Mesendoderm (in vitro differentiated cells): ENCODE data around the gene ABCA6.

Source experiments
- DNase-seq: peaks from one replicate; pipeline ENCODE4 v3.0.0; 2013
- H2AK5ac ChIP-seq: 2 replicates; pipeline ENCODE4 v1.6.1; 2013; ENCODE audit warnings: low read length, inconsistent platforms
- H2BK120ac ChIP-seq: 2 replicates; pipeline ENCODE4 v1.6.1; 2013; ENCODE audit warnings: low read depth, mild to moderate bottlenecking, low read length, moderate library complexity, mixed read lengths
- H2BK15ac ChIP-seq: replicated peaks from 2 replicates; pipeline ENCODE4 v1.6.1; 2013; ENCODE audit warnings: low read depth, mild to moderate bottlenecking, moderate library complexity
- H2BK5ac ChIP-seq: 2 replicates; pipeline ENCODE4 v1.6.1; 2013; ENCODE audit warnings: low read length, inconsistent platforms
- H3K18ac ChIP-seq: 2 replicates; pipeline ENCODE4 v1.6.1; 2013; ENCODE audit warnings: mild to moderate bottlenecking, low read length, mixed read lengths
- H3K23ac ChIP-seq: one replicate; pipeline ENCODE4 v1.6.1; 2013; ENCODE audit warnings: low read length
- H3K27ac ChIP-seq: 2 replicates; pipeline ENCODE4 v1.5.1; 2013; ENCODE audit warnings: low read depth, mild to moderate bottlenecking, inconsistent platforms, low read length, moderate library complexity
- H3K27me3 ChIP-seq: 2 replicates; pipeline ENCODE4 v1.6.1; 2013; ENCODE audit warnings: low read length, control low read depth, mild to moderate bottlenecking, inconsistent platforms; ENCODE audit not compliant: insufficient read depth, poor library complexity
- H3K36me3 ChIP-seq: 2 replicates; pipeline ENCODE4 v1.6.1; 2013; ENCODE audit warnings: low read length, inconsistent platforms; ENCODE audit not compliant: control insufficient read depth, insufficient read depth
- H3K4ac ChIP-seq: one replicate; pipeline ENCODE4 v1.6.1; 2013; ENCODE audit warnings: low read depth, mild to moderate bottlenecking, low read length, moderate library complexity
- H3K4me1 ChIP-seq: 2 replicates; pipeline ENCODE4 v1.6.1; 2013; ENCODE audit warnings: low read depth, low read length, inconsistent platforms; ENCODE audit not compliant: control insufficient read depth
- H3K4me2 ChIP-seq: 2 replicates; pipeline ENCODE4 v1.6.1; 2013; ENCODE audit warnings: low read length
- H3K4me3 ChIP-seq: 2 replicates; pipeline ENCODE4 v1.5.1; 2013; ENCODE audit warnings: mild to moderate bottlenecking, low read length
- H3K56ac ChIP-seq: one replicate; pipeline ENCODE4 v1.6.1; 2013; ENCODE audit warnings: low read length
- H3K79me1 ChIP-seq: 2 replicates; pipeline ENCODE4 v1.6.1; 2013; ENCODE audit warnings: low read length, inconsistent platforms
- H3K79me2 ChIP-seq: 2 replicates; pipeline ENCODE4 v1.6.1; 2013; ENCODE audit warnings: mild to moderate bottlenecking, low read length; ENCODE audit not compliant: control insufficient read depth, insufficient read depth
- H3K9ac ChIP-seq: 2 replicates; pipeline ENCODE4 v1.6.1; 2013; ENCODE audit warnings: low read length, inconsistent platforms
- H4K5ac ChIP-seq: one replicate; pipeline ENCODE4 v1.6.1; 2013; ENCODE audit warnings: low read length
- H4K8ac ChIP-seq: one replicate; pipeline ENCODE4 v1.6.1; 2013; ENCODE audit warnings: low read depth, mild to moderate bottlenecking, control low read depth, low read length, moderate library complexity
- WGBS: extraction: QIAGEN DNeasy Blood & Tissue Kit; methylation state at CpG from one replicate; pipeline ENCODE4 v1.1.7; 2013; ENCODE audit warnings: low lambda C conversion rate, missing lambda C conversion rate; ENCODE audit not compliant: insufficient coverage; ENCODE audit errors: extremely low coverage; 5-methylcytosine and 5-hydroxymethylcytosine counted together

Gene ABCA6

DNA sequence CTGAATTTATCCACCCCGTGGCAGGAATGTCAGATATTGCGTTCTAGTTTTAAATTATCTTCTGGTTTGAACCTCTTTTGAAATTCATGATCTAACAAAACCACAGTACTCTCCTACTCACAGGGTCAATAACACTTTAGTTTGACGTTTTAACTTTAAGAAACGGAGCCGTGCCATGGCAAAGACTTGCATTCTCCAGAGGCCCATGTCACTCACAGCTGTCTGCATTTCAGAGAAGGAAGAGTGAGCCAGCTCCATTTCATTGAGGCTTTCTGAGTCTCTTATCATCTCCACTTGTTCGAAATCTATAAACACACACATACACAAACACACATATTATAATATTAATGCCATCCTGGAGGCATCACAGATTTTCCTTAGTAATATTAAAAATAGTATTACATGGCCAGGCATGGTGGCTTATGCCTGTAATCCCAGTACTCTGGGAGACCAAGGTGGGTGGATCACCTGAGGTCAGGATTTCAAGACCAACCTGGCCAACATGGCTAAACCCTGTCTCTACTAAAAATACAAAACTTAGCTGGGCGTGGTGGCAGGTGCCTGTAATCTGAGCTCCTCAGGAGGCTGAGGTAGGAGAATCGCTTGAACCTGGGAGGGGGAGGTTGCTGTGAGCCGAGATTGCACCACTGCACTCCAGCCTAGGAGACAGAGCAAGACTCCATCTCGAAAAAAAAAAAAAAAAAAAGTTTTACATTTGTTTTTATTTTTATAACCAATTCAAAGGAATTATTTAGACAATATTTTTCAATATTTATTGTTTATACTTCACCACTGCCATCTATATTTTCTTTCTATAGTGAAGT, 35.6 kb downstream of the ABCA6 start:
- Histone ChIP-seq H3K27me3 (no peaks in the 10 kb centered on the region), H4K5ac (no peak overlapping the region), H2BK5ac (no peak overlapping the region), H3K4me1 (no peaks in the 10 kb centered on the region), H2BK120ac (no peak overlapping the region), H3K23ac (no peak overlapping the region), H3K56ac (no peak overlapping the region), H3K79me1 (no peaks in the 10 kb centered on the region), H3K4ac (no peak overlapping the region), H3K36me3 (no peaks in the 10 kb centered on the region), H3K4me2 (no peak overlapping the region), H4K8ac (no peak overlapping the region), H2AK5ac (no peak overlapping the region), H3K4me3 (no peak overlapping the region), H3K9ac (no peak overlapping the region), H3K27ac (no peak overlapping the region), H3K79me2 (no peaks in the 10 kb centered on the region), H3K18ac (no peak overlapping the region), H2BK15ac (no peak overlapping the region)
- DNase-seq: no peak
- no CpG with 5 or more reads among the region's 10 CpGs for WGBS

DNA sequence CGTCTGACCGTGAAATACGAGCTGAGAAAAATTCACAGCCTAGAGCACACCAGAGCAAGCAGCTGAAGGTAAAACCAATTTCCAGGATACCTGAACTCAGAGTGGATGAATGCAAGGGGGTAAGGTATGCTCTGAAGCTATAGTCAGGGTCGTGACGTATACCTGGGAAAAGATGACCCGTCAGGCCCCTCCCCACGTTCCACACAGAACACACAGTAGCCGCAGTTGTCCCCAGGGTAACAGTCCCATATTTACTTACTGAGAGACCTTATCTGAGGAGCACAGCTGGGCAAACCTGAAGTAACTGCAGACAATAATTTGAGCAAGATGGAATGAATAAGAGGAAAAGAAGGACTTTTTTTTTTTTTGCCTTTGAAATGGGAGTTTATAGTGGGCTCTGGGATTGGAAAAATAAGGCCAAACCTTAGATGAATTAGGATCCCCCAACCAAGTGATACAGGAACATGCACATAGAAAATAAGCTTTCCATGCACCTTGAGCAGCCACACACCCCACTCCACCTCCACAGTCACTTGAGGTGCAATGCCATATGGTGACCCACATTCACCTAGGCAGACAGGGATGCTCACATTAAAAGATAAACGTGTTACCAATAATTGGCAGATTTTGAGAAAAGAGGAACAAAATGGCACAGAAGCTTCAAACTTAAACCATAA, 38.0 kb downstream of the ABCA6 start:
- H3K79me2 ChIP-seq: no peaks in the 10 kb centered on the region
- H2BK120ac ChIP-seq: no peak overlapping the region
- no peak overlapping the region for H3K18ac ChIP-seq
- no peak for DNase-seq
- H3K9ac ChIP-seq: no peak overlapping the region
- H2BK15ac ChIP-seq: no peak overlapping the region
- no peak overlapping the region for H2BK5ac ChIP-seq
- H3K27ac ChIP-seq: no peak overlapping the region
- no peak overlapping the region for H4K8ac ChIP-seq
- no peak overlapping the region for H3K4me2 ChIP-seq
- no peaks in the 10 kb centered on the region for H3K4me1 ChIP-seq
- H2AK5ac ChIP-seq: no peak overlapping the region
- H3K79me1 ChIP-seq: no peaks in the 10 kb centered on the region
- H3K4ac ChIP-seq: no peak overlapping the region
- H3K56ac ChIP-seq: no peak overlapping the region
- H3K23ac ChIP-seq: no peak overlapping the region
- H4K5ac ChIP-seq: no peak overlapping the region
- no peaks in the 10 kb centered on the region for H3K36me3 ChIP-seq
- H3K27me3 ChIP-seq: no peaks in the 10 kb centered on the region
- H3K4me3 ChIP-seq: no peak overlapping the region
- WGBS: no CpG with 5 or more reads among the region's 9 CpGs

DNA sequence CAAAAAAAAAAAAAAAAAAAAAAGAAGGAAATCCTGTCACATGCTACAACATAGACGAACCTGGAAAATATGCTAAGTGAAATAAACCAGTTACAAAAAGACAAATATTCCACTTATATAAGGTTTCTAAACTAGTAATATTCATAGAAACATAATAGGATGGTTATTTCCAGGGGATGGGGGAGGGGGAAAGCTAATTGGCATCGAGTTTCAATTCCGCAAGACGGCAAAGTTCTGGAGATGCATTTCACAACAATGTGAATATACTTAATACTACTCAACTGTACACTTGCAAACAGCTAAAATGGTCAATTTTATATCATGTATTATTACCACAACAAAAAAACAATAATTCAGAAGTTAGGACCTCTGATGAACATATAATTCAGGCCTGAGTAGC, 43.1 kb downstream of the ABCA6 start:
- Histone ChIP-seq H2BK120ac (no peak overlapping the region), H3K4me1 (no peaks in the 10 kb centered on the region), H3K4ac (no peak overlapping the region), H2BK15ac (no peak overlapping the region), H3K79me1 (no peaks in the 10 kb centered on the region), H3K4me2 (no peak overlapping the region), H3K56ac (no peak overlapping the region), H3K9ac (no peak overlapping the region), H4K8ac (no peak overlapping the region), H3K27ac (no peak overlapping the region), H2AK5ac (no peak overlapping the region), H3K36me3 (no peaks in the 10 kb centered on the region), H2BK5ac (no peak overlapping the region), H3K27me3 (no peaks in the 10 kb centered on the region), H3K79me2 (no peaks in the 10 kb centered on the region), H3K4me3 (no peak overlapping the region), H3K18ac (no peak overlapping the region), H3K23ac (no peak overlapping the region), H4K5ac (no peak overlapping the region)
- WGBS: no CpG with 5 or more reads among the region's 4 CpGs
- no peak for DNase-seq

DNA sequence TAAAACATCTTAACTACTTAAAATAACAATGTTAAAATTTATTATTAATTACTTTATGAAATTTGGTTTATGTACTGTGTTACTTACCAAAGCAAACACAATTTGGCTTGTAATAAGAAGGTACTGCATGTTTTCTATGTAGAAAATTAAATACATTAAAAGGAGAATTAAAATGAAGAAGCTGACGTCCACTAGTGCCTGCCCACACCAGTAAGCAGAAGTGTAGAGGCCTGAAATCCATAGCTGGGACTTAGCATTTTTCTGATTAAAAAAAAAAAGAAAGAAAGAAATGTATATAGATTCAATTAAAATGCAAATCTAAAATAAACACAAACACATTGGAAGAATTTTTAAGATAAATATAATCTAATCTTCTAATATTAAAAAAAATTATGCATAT, 45.2 kb downstream of the ABCA6 start:
- Histone ChIP-seq H3K27ac (no peak overlapping the region), H2AK5ac (no peak overlapping the region), H3K9ac (no peak overlapping the region), H3K4me1 (no peaks in the 10 kb centered on the region), H3K23ac (no peak overlapping the region), H3K4me3 (no peak overlapping the region), H3K79me2 (no peaks in the 10 kb centered on the region), H4K8ac (no peak overlapping the region), H2BK120ac (no peak overlapping the region), H3K56ac (no peak overlapping the region), H3K4me2 (no peak overlapping the region), H3K79me1 (no peaks in the 10 kb centered on the region), H3K36me3 (no peaks in the 10 kb centered on the region), H2BK5ac (no peak overlapping the region), H4K5ac (no peak overlapping the region), H2BK15ac (no peak overlapping the region), H3K18ac (no peak overlapping the region), H3K4ac (no peak overlapping the region), H3K27me3 (no peaks in the 10 kb centered on the region)
- DNase-seq: no peak
- WGBS: no CpG with 5 or more reads among the region's 1 CpG

DNA sequence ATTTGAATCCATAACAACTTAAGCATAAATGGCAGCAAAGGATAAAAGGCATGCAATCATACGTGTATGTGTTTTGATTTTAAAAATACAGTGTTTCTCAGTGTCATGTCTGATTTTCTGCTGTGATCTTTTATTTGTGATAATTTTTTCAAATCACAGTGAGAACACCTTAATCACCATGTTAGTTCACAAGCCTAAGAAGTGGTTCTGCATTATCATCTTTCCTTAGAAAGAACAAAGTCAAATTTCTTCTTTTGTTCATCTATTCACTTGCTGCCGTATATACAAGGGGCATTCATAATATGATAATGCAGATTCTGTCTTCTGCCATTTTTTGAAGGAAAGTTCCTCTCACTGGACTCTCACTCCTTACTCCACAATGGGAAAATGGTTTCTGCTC, 47.7 kb downstream of the ABCA6 start:
- Histone ChIP-seq H3K4me3 (no peak overlapping the region), H2BK15ac (no peak overlapping the region), H3K56ac (no peak overlapping the region), H3K23ac (no peak overlapping the region), H4K8ac (no peak overlapping the region), H2BK120ac (no peak overlapping the region), H3K4ac (no peak overlapping the region), H2AK5ac (no peak overlapping the region), H3K9ac (no peak overlapping the region), H2BK5ac (no peak overlapping the region), H3K79me2 (no peaks in the 10 kb centered on the region), H3K4me1 (no peaks in the 10 kb centered on the region), H3K27ac (no peak overlapping the region), H3K18ac (no peak overlapping the region), H3K27me3 (no peaks in the 10 kb centered on the region), H4K5ac (no peak overlapping the region), H3K79me1 (no peaks in the 10 kb centered on the region), H3K36me3 (no peaks in the 10 kb centered on the region), H3K4me2 (no peak overlapping the region)
- WGBS: no CpG with 5 or more reads among the region's 2 CpGs
- no peak for DNase-seq
